SK-N-MC (cell line): ENCODE data around the gene HIP1.

Source experiments
- EZH2 ChIP-seq: fragments of 200-600 bp; sonication (generic); IDR thresholded peaks from one replicate; pipeline ENCODE4 v1.6.1; 2017; ENCODE audit warnings: antibody characterized with exemption
- POLR2AphosphoS5 ChIP-seq: IDR thresholded peaks from 2 replicates; pipeline ENCODE4 v1.6.1; 2012; ENCODE audit warnings: mild to moderate bottlenecking, low read depth, low read length, borderline replicate concordance

GRCh38 chr7:75739796-75740672 lies 1.3 kb upstream of the HIP1 start:
- TF ChIP-seq POLR2AphosphoS5 (no peak), EZH2 (no peak)
